Thyroid gland (tissue), 4 donors: ENCODE measurements around the gene APP.

Experiments
- CTCF ChIP-seq, 6 experiments: fragments of 200-600 bp in 3 of 6; fragments of 450-650 bp in 3 of 6; sonication (generic) in 3 of 6; IDR thresholded peaks; one replicate each; pipeline ENCODE4 v1.5.1; 2016 to 2019; ENCODE audit warnings: antibody characterized with exemption in 6 of 6, mild to moderate bottlenecking in 2 of 6, inconsistent platforms in 1 of 6, moderate library complexity in 1 of 6
- POLR2A ChIP-seq, 2 donors: fragments of 450-650 bp; IDR thresholded peaks; one replicate each; pipeline ENCODE4 v1.6.1; 2017; ENCODE audit warnings: antibody characterized with exemption in 2 of 2, mild to moderate bottlenecking in 2 of 2, moderate library complexity in 1 of 2

GRCh38 chr21:25870084-25870483, 300.5 kb downstream of the APP start:
- TF ChIP-seq CTCF (IDR thresholded peaks at IDR 0.05) (no peak), POLR2A (IDR thresholded peaks at IDR 0.05) (no peak)
